CD4-positive, CD25-positive, alpha-beta regulatory T cell (primary cell): ENCODE results near the gene TMEM132A. TPM values are rescaled to one million over a fixed set of nuclear protein-coding genes. Genes with fewer than 3 reads are reported as not detected.

Source experiments
- ATAC-seq, 2 donors: fragments of 150-1000 bp; cut with Tn5 transposase; one replicate each; pipeline ENCODE4 v1.10.0; 2021; ENCODE audit warnings: low read depth in 2 of 2, moderate number of reproducible peaks in 2 of 2, moderate library complexity in 1 of 2
- DNase-seq, 3 donors: peaks; one replicate each; pipeline versions ENCODE4 v3.0.0 to v3.0.0-alpha.2; 2012 to 2022; ENCODE audit warnings: mixed read lengths in 1 of 3
- H3K27ac ChIP-seq: one replicate; pipeline ENCODE4 v1.7.0; 2013; ENCODE audit warnings: mild to moderate bottlenecking, low read length; ENCODE audit not compliant: insufficient read depth, poor library complexity, severe bottlenecking
- H3K27me3 ChIP-seq: one replicate; pipeline ENCODE4 v1.7.0; 2013; ENCODE audit warnings: low read length; ENCODE audit not compliant: control insufficient read depth, insufficient read depth
- H3K36me3 ChIP-seq: one replicate; pipeline ENCODE4 v1.7.0; 2013; ENCODE audit warnings: mild to moderate bottlenecking, low read length, moderate library complexity; ENCODE audit not compliant: control insufficient read depth, insufficient read depth
- H3K4me1 ChIP-seq: 2 replicates; pipeline ENCODE4 v1.7.0; 2013; ENCODE audit warnings: mild to moderate bottlenecking, low read length; ENCODE audit not compliant: insufficient read depth, control insufficient read depth, poor library complexity, severe bottlenecking
- H3K4me3 ChIP-seq: one replicate; pipeline ENCODE4 v1.7.0; 2013; ENCODE audit warnings: low read depth, mild to moderate bottlenecking, low read length, moderate library complexity
- H3K9me3 ChIP-seq, 2 experiments: 1 replicate in 1 of 2; 2 replicates in 1 of 2; pipeline ENCODE4 v1.7.0; 2013; ENCODE audit warnings: low read length in 2 of 2, mild to moderate bottlenecking in 1 of 2, moderate library complexity in 1 of 2; ENCODE audit not compliant: control insufficient read depth in 2 of 2
- H3K27ac Mint-ChIP-seq, 3 donors: one replicate each; pipeline ENCODE4 v1.8.0; 2020 to 2022; ENCODE audit warnings: mild to moderate bottlenecking in 3 of 3, mixed read lengths in 3 of 3, moderate library complexity in 2 of 3
- H3K27me3 Mint-ChIP-seq: one replicate; pipeline ENCODE4 v1.8.0; 2022; ENCODE audit warnings: mild to moderate bottlenecking, mixed read lengths
- H3K36me3 Mint-ChIP-seq: one replicate; pipeline ENCODE4 v1.8.0; 2020; ENCODE audit warnings: mixed read lengths
- H3K4me1 Mint-ChIP-seq, 4 donors: one replicate each; pipeline ENCODE4 v1.8.0; 2020 to 2022; ENCODE audit warnings: mixed read lengths in 4 of 4, mild to moderate bottlenecking in 1 of 4
- H3K4me3 Mint-ChIP-seq, 4 donors: one replicate each; pipeline ENCODE4 v1.8.0; 2020 to 2022; ENCODE audit warnings: mild to moderate bottlenecking in 4 of 4, mixed read lengths in 4 of 4, moderate library complexity in 3 of 4
- H3K9me3 Mint-ChIP-seq, 7 donors: one replicate each; pipeline ENCODE4 v1.8.0; 2020 to 2022; ENCODE audit warnings: mixed read lengths in 7 of 7, mild to moderate bottlenecking in 3 of 7, moderate library complexity in 2 of 7
- polyA plus RNA-seq, 4 donors: library from polyadenylated mRNA; unstranded; fragments of 300-500 nt; fragmentation: Illumina TruSeq; gene quantifications; one replicate each; pipeline ENCODE4 v1.2.3, GENCODE V29; 2021
- total RNA-seq: library from RNA; stranded (reverse); gene quantifications from one replicate; pipeline ENCODE4 v1.2.3, GENCODE V29; 2022

Gene TMEM132A
- total and polyA plus RNA-seq, 5 donors from 2014 or later = not detected

- DNase-seq = no peak
- ATAC-seq = no peak
- Histone ChIP-seq H3K27ac (peak overlapping the region; percentile 98), H3K4me1 (peaks cover 39% of the 10 kb centered on the region), H3K4me3 (peak overlapping the region; percentile 97), H3K9me3 (no peaks in the 10 kb centered on the region), H3K36me3 (peaks cover under 1% of the 10 kb centered on the region), H3K27me3 (peaks cover 13% of the 10 kb centered on the region)
- Mint-ChIP-seq H3K27ac (peak overlapping the region; percentile 74 to 99 (median 97)), H3K27me3 (peaks cover 10% of the 10 kb centered on the region), H3K36me3 (peaks cover 6% of the 10 kb centered on the region), H3K4me1 (peaks cover 17 to 64% (median 32%) of the 10 kb centered on the region in 4 donors), H3K4me3 (peak overlapping the region; percentile 82 to 100 (median 98)), H3K9me3 (no peaks in the 10 kb centered on the region)
Measured at GRCh38 chr11:60912851-60913528, 11.3 kb upstream of the TMEM132A start.

GRCh38 chr11:60913793-60914632 is 10.2 kb upstream of the TMEM132A start, which contains the start of gene TMEM109:
TSS of gene TMEM109 (plus strand) at chr11:60914158. CDS start at chr11:60919694, 5,536 bp downstream.
- DNase-seq (peak; percentile 85 to 92 (median 91)), ATAC-seq (peak; percentile 74 to 78)
- peaks cover 8% of the 10 kb centered on the region for H3K36me3 Mint-ChIP-seq
- Histone ChIP-seq H3K27me3 (peaks cover 8% of the 10 kb centered on the region), H3K27ac (peak within 1 kb of the TSS; percentile 98), H3K36me3 (peaks cover 4% of the 10 kb centered on the region), H3K4me3 (peak within 1 kb of the TSS; percentile 97), H3K9me3 (no peaks in the 10 kb centered on the region), H3K4me1 (peaks cover 39% of the 10 kb centered on the region)
- H3K9me3 Mint-ChIP-seq = no peaks in the 10 kb centered on the region
- peaks cover 17 to 60% (median 34%) of the 10 kb centered on the region in 4 donors for H3K4me1 Mint-ChIP-seq
- H3K4me3 Mint-ChIP-seq = peak within 1 kb of the TSS; percentile 97 to 100 (median 98)
- peak within 1 kb of the TSS; percentile 97 to 99 (median 97) for H3K27ac Mint-ChIP-seq
- H3K27me3 Mint-ChIP-seq = peaks cover 2% of the 10 kb centered on the region

GRCh38 chr11:60914633-60915247 is 9.5 kb upstream of the TMEM132A start:
- ATAC-seq = peak; percentile 15 to 21
- Histone ChIP-seq H3K27me3 (peaks cover 5% of the 10 kb centered on the region), H3K27ac (peak overlapping the region; percentile 98), H3K4me1 (peaks cover 39% of the 10 kb centered on the region), H3K4me3 (peak overlapping the region; percentile 84), H3K36me3 (peaks cover 9% of the 10 kb centered on the region), H3K9me3 (no peaks in the 10 kb centered on the region)
- DNase-seq = peak; percentile 27 to 59 (median 43)
- Mint-ChIP-seq H3K9me3 (no peaks in the 10 kb centered on the region), H3K4me3 (peak overlapping the region; percentile 89 to 99 (median 98)), H3K27ac (peak overlapping the region; percentile 93 to 96 (median 94)), H3K4me1 (peaks cover 17 to 60% (median 37%) of the 10 kb centered on the region in 4 donors), H3K36me3 (peaks cover 13% of the 10 kb centered on the region), H3K27me3 (no peaks in the 10 kb centered on the region)

GRCh38 chr11:60915248-60915914 is 8.9 kb upstream of the TMEM132A start:
- no peaks in the 10 kb centered on the region for H3K27me3 Mint-ChIP-seq

GRCh38 chr11:60916669-60917206 is 7.5 kb upstream of the TMEM132A start:
- peaks cover 39% of the 10 kb centered on the region for H3K4me1 ChIP-seq
- no peak overlapping the region for H3K4me3 ChIP-seq
- Mint-ChIP-seq H3K9me3 (no peaks in the 10 kb centered on the region), H3K27ac (no peak overlapping the region), H3K36me3 (peaks cover 30% of the 10 kb centered on the region), H3K4me3 (peak overlapping the region; percentile 41 to 89 (median 73)), H3K4me1 (peaks cover 17 to 56% (median 36%) of the 10 kb centered on the region in 4 donors), H3K27me3 (no peaks in the 10 kb centered on the region)
- DNase-seq = no peak
- ATAC-seq = no peak
- H3K27ac ChIP-seq = no peak overlapping the region
- H3K27me3 ChIP-seq = no peaks in the 10 kb centered on the region
- peaks cover 29% of the 10 kb centered on the region for H3K36me3 ChIP-seq
- H3K9me3 ChIP-seq = no peaks in the 10 kb centered on the region

More at GRCh38 chr11:60915248-60915914, 8.9 kb upstream of the TMEM132A start:
- H3K4me3 Mint-ChIP-seq = peak overlapping the region; percentile 89 to 99 (median 98)
- H3K4me1 Mint-ChIP-seq = peaks cover 17 to 60% (median 39%) of the 10 kb centered on the region in 4 donors
- no peaks in the 10 kb centered on the region for H3K9me3 Mint-ChIP-seq
- H3K9me3 ChIP-seq = no peaks in the 10 kb centered on the region
- ATAC-seq = peak; percentile 52 to 53
- peak overlapping the region; percentile 84 for H3K4me3 ChIP-seq
- H3K36me3 Mint-ChIP-seq = peaks cover 19% of the 10 kb centered on the region
- peak overlapping the region; percentile 98 for H3K27ac ChIP-seq
- H3K27ac Mint-ChIP-seq = peak overlapping the region; percentile 93 to 96 (median 94)
- H3K36me3 ChIP-seq = peaks cover 15% of the 10 kb centered on the region
- H3K27me3 ChIP-seq = peaks cover 3% of the 10 kb centered on the region
- DNase-seq = peak; percentile 50 to 92 (median 65)
- H3K4me1 ChIP-seq = peaks cover 39% of the 10 kb centered on the region

- Mint-ChIP-seq H3K9me3 (no peaks in the 10 kb centered on the region), H3K27ac (no peak overlapping the region), H3K36me3 (peaks cover 33% of the 10 kb centered on the region), H3K27me3 (no peaks in the 10 kb centered on the region), H3K4me3 (peak overlapping the region; percentile 41 to 77 (median 56)), H3K4me1 (peaks cover 12 to 51% (median 31%) of the 10 kb centered on the region in 4 donors)
- no peak overlapping the region for H3K27ac ChIP-seq
- no peak overlapping the region for H3K4me3 ChIP-seq
- H3K36me3 ChIP-seq = peaks cover 34% of the 10 kb centered on the region
- H3K9me3 ChIP-seq = no peaks in the 10 kb centered on the region
- DNase-seq = no peak
- ATAC-seq = no peak
- H3K27me3 ChIP-seq = no peaks in the 10 kb centered on the region
- peaks cover 39% of the 10 kb centered on the region for H3K4me1 ChIP-seq
Measured at GRCh38 chr11:60917267-60917666, 7.0 kb upstream of the TMEM132A start.
